Posterior vena cava (tissue), 2 donors: Measurements from ENCODE around the gene TM4SF5. TPM values are rescaled to one million over a fixed set of nuclear protein-coding genes. Genes with fewer than 3 reads are reported as not detected.

ENCODE experiments used
- DNase-seq: peaks from one replicate; pipeline ENCODE4 v3.0.0-alpha.2; 2020; ENCODE audit warnings: low spot score
- intact Hi-C, 2 donors: fragments of 100-400 bp; cut with DNase I; formaldehyde crosslinking; loops; one replicate each; pipeline versions ENCODE4 v1.14.1 to v1.14.2; 2022 to 2023
- long read RNA-seq, 2 donors: library from polyadenylated mRNA; unstranded; transcript quantifications; one replicate each; pipeline ENCODE4 v2.0.0, GENCODE V29; 2020 to 2021
- total RNA-seq, 2 donors: library from RNA; stranded (reverse); fragmentation: NEBNext Ultra II Directional; extraction: Animal tissue kit (Norgen Biotek cat#: 25700); gene quantifications; one replicate each; pipeline ENCODE4 v1.2.1, GENCODE V29; 2021
- donor health status: DM: yes; HTN: yes; CAD: no.
- donor health status: DM: yes; HTN: yes; CAD: no.

Gene TM4SF5, protein sequence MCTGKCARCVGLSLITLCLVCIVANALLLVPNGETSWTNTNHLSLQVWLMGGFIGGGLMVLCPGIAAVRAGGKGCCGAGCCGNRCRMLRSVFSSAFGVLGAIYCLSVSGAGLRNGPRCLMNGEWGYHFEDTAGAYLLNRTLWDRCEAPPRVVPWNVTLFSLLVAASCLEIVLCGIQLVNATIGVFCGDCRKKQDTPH
- not detected for total RNA-seq
- long read RNA-seq, donor 1, result 0 reads
- long read RNA-seq, donor 2, result 0 reads

DNA sequence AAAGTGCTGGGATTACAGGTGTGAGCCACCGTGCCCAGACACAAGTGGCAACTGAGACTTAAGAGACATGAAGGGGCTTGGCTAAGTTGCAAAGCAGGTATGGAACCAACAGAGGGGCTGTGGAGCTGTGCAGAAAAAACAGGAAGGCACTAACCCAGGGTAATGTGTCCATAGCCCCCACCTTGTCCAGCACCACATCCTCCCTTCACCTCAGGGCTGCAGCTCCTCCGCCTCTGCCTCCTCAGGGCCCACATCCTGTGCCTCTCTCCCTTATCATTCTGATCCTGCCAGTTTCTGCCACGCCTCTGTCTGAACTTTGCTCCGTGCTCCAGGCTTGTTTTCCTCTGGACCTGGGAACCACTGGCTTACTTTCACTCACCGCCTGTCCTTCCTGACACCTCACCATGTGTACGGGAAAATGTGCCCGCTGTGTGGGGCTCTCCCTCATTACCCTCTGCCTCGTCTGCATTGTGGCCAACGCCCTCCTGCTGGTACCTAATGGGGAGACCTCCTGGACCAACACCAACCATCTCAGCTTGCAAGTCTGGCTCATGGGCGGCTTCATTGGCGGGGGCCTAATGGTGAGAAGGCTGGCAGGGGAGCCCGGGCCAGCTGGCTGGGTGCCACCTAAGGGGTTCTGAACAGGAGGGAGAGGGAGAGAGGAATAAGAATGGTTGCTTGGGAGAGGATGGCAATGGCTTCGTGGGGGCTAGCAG is at the start of gene TM4SF5:
TM4SF5 (plus strand) TSS at position 368 of the 716 bp plus-strand sequence; CDS start at position 405, 37 bp downstream.
- intact Hi-C loops, result no loop called here

DNA sequence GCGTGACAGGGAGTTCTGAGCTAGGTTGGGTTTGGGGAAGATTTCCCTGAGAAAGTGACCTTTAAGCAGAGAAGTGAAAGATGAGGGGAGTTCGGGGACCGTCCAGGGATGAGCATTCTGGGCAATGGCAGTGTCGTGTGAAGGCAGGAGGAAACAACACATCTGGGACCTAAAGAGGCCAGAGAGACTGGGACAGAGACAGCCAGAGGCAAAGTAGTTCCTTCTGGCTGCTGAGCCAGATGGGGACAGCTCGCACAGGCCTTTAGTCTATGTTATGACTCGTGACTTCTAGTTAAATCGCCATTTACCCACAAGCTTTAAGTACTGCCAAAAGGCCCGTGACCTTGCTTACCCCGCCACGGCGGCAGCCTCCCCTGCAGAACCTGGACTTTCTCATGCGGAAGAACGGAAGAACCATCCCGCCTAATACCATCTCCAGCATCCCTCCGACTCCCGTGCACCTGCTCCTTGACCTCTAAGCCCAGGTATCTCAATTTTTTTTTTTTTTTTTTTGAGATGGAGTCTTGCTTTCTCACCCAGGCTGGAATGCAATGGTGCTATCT is 48.9 kb upstream of the TM4SF5 start:
- DNase-seq, result no peak
- intact Hi-C loops, result no loop called here

More for the DNA sequence above, at the start of gene TM4SF5:
- DNase-seq, result no peak

DNA sequence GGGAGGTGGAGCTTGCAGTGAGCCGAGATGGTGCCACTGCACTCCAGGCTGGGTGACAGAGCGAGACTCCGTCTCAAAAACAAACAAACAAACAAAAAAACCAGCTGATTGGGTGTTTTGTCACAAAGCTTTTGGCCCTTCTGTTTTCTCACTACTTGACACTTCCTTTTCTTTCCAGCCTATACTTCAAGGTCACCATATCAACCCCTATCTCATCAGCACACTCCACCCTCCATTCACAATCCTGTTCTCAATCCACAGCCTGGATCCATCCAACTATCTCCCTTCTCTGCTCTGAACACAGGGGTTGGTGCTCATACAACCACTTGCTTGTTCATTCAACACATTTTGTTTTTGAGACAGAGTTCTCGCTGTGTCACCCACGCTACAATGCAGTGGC is 47.0 kb upstream of the TM4SF5 start:
- no peak for DNase-seq
- intact Hi-C loops, result no loop called here

DNA sequence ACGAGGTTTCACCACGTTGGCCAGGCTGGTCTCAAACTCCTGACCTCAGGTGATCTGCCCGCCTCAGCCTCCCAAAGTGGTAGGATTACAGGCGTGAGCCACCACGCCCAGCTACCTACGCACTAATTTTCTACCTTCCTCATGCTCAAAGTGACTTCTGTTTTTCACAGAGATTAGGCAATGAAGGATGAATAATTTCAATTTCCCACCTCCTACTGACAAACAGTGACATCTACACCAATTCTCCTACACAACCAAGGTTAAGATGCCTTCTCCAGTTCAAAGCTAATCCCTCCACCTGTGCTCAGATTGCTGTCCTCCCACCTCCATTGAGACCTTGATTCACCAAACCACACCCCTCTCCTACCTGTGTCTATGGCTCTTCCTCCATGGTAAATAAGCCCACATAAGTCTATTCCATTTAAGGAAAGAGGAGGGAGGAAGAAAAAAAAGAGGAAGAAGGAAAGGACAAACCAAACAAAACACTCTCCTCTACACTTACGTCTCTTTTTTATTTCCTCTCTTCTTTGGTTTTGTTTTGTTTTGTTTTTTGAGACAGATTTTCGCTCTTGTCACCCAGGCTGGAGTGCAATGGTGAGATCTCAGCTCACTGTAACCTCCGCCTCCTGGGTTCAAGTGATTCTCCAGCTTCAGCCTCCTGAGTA is 45.9 kb upstream of the TM4SF5 start:
- intact Hi-C loops, result no loop called here
- DNase-seq, result no peak

DNA sequence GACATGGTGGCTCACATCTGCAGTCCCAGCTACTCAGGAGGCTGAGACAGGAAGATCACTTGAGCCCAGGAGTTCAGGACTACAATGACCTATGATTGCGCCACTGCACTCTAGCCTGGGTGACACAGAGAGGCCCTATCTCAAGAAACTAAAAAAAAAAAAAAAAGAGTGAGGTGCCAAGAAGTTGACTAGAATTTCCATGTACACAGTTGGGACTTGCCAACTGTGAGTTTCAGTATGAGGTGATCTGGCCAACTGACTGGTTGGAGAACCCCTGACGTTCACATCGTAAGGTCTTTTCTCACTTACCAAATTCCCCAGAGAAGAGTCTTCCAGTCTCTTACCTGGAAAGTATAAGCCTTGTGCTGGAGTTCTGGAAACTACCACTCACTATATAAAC is 43.6 kb upstream of the TM4SF5 start:
- intact Hi-C loops, result loop anchor here in 1 of 2 donors (2.0 kb wide), 1 partner anchor 161 kb away; no protein-coding TSS in a partner anchor
- DNase-seq, result no peak

DNA sequence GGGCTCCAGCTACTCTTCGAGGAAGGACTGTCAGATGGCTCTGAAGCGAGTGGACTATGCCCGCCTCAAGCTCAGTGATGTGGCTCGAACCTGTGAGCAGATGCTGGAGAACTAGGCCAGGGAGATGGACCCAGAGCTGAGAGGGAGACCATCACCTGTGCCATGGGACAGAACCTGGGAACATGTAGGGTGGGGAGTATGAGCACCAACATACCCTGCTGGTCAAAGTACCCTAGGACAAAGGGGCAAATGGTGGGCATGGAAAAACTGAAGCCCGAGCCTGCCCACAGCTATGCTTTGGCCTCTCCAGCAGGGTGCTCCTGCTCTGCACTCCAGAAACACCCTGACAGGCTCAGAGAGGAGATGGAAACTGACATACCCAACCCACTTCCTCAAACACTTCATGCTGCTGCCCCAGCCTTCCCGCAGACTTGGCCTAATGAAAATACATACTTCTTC is 38.6 kb upstream of the TM4SF5 start:
- DNase-seq, result no peak
- intact Hi-C loops, result no loop called here

DNA sequence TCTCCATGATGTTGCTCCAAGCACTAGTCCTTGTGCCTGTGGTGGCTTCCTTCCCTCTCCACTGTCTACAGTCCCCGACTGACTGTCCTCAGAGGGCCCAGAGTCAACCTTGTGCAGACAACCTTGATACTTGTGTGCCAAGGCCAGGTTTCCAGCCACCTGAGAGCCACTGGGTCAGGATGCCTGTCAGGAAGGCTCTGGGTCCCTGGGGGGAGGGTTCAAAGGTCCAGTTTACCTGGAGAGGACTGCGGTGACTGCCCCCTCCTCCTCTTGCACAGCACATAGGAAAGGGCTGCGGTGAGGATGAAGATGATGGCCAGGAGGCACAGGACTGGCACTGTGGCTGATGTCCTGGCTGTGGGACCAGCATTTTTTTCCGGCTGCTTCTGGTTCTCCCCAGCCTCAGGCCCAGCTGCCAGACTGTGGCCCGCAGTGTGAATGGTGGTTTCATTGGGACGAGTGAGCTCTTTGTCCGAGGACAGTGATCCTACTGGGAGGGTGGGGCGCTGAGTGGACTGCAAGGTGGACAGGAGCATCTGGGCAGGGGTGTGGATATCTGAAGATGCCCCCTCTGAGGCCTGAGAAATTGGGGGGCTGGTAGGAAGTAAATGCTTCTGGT is 36.7 kb upstream of the TM4SF5 start:
- intact Hi-C loops, result no loop called here
- DNase-seq, result no peak

DNA sequence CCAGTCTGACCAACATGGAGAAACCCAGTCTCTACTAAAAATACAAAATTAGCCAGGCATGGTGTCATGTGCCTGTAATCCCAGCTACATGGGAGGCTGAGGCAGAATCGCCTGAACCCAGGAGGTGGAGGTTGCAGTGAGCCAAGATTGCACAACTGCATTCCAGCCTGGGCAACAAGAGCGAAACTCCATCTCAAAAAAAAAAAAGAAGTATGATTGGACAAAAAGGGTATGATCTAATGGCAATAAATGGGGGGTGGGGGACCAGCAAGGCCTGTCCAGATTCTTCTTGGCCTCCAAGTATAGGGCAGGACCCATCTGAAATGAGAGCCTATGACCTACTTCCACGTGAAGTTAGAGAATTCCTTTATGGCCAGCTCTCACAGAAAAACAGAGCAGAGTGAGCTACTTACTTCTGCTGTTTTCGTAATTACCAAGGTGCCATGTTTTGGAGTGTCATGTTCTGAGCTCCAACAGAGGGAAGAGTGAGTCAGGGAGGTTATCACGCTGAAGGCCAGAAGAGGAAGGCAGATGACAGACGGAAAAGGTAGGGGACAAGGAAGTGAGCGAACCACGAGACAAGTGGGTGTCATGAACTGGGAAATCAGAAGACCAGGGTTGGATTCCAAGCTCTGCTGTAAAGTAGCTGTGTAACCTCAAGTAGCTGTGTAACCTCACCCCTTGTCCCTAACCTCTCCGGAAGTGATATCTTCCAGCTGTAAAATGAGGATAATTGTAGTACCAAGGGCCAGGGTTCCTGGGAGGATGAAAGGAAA is 35.6 kb upstream of the TM4SF5 start:
- no peak for DNase-seq
- intact Hi-C loops, result no loop called here

DNA sequence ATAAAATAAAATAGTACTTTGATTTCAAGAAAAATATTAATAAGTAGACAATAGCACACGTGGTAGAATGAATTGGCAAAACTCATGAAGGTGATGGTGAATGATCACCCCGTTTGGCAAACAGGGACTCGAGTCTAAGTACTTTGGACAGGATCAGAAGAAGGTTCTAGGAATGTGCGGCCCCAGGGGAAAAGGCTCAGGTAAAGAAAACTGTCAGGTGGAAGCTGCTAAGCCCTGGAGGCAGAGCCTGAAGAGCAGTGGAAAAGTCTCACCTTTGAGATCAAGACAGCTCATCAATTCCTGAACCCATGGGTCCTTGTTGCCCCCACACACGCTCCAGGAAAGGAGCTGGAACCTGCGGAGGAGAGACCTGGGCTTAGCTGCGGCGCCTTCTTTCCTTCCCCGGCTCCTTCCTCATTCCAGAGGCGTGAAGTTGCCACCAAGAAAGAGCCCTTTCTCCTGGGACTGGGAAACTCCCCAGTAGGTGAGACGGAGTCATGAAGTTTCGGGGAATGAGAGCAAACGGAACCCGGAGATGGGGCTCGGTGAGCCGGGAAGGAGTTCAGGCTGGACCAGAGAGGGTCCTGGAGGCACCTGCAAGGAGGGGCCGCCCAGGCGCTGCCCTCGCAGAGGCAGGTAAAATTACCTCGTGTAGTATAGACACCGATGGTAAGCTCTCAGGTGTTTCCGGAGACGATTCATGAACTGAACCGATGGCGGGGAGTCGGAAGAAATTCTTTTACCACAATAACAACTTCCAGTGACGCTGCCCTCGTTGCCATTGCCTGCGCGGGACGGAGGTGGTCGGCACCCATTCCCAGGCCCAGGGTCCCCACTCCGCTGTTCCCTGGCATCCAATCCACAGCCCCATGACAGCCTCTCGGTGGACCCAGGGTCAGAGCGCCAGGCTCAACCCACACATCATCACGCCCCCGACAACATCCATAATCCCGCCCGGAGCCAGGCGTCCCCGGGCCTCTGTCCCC is 33.3 kb upstream of the TM4SF5 start:
- DNase-seq, result no peak
- intact Hi-C loops, result no loop called here

DNA sequence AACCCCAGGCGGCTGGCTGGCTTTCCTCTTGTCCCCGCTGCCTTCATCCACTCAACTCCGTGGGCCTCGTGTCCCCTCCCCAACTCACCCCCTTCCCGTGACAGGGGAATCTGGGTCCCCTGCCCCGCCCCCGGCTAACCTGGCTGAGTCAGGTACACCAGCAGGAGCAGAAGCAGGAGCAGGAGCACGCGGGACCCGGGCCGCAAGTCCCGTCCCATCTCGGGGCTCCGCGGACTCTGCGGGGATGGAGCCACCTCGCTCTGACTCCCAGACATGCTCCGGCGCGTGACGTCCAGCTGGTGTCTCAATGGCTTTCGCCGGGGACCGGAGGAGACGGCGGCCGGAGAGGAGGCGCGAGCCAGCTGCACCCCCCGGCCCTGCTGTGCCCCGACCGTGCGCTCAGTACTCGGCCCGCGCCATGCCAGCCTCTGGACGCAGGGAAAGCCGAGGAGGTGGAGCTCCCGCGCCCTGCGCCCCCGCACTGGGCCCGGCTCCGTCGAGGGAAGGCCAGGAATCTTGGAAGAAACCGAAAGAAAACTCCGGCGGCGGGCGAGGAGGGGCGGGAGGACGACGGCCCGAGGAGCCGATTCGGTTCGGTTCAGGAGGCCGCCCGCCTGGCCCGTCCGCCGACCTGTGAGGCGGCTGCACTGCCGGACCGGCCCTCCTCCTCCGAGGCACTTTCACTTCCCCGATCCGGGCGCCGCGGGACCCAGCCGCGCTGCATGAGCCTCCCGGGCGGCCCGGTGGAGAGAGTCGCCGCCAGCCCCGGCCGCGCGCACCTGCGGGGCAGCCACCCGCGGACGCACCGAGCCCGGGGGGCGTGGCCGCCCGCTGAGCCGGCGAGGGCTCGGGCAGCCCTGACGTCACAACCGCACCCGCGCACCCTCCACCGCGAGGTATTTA is 32.3 kb upstream of the TM4SF5 start, which contains the start of the genes CXCL16 and ZMYND15:
CXCL16 (minus strand) TSS at position 807 of the 903 bp plus-strand sequence; CDS start at position 218, 589 bp downstream.
ZMYND15 (plus strand) TSS at position 712 of the 903 bp plus-strand sequence. CDS start 716 bp downstream, outside the sequence.
- peak; percentile 86 for DNase-seq
- intact Hi-C loops, result no loop called here

DNA sequence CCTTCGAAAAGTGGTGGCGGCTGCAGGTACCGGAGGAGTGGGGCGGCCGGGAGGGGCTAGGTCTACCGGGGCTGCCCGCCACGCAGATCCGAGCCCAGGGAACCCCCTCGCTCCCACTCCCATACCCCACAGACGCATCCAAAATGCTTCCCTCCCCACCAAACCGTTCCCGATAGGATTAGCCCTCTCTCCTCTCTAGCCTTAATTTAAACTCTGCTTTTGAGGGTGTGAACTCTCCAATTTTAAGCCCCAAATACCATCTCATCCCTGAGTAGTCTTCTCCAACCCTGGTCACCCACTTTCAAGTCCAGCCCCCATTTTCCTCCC is 31.7 kb upstream of the TM4SF5 start:
- intact Hi-C loops, result no loop called here
- DNase-seq, result no peak

DNA sequence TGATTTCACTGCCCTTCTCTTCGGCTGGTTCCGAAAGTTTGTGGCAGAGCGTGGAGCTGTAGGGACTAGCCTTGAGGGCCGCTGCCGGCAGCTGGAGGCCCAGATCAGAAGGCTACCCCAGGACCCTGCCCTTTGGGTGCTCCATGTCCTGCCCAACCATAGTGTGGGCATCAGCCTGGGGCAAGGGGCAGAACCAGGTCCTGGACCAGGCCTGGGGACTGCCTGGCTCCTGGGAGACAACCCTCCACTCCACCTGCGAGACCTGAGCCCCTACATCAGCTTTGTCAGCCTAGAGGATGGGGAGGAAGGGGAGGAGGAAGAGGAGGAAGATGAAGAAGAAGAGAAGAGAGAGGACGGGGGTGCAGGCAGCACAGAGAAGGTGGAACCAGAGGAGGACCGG is 31.1 kb upstream of the TM4SF5 start:
- no peak for DNase-seq
- intact Hi-C loops, result no loop called here

DNA sequence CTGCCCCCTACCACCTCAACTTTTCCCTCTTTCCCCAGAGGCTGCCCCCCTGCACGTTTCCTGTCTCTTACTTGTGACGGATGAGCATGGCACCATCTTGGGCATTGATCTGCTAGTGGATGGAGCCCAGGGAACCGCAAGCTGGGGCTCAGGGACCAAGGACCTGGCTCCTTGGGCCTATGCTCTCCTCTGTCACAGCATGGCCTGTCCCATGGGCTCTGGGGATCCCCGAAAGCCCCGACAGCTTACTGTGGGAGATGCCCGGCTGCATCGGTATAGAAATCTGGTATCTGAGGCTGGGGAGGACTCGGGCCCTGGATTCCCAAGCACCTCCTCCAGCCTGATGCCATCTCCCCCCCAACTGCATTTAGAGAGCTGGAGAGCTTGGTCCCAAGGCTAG is 30.1 kb upstream of the TM4SF5 start:
- intact Hi-C loops, result no loop called here
- DNase-seq, result no peak

DNA sequence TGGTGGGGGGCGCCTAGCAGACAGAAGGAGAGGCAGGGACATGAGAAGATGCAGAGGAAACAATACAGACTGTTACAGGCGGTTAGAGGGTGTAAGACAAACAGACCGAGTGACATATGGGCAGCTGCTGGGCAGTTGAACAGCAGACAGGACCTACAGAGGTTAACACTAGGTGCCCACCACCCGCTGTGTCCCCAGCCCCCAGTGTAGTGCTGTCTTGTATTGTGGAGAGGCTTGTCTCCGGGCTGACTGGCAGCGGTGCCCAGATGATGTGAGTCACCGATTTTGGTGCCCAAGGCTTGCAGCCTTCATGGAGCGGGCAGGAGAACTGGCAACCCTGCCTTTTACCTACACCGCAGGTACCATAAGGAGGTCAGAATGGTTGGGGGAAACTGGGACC is 29.6 kb upstream of the TM4SF5 start:
- intact Hi-C loops, result no loop called here
- no peak for DNase-seq

DNA sequence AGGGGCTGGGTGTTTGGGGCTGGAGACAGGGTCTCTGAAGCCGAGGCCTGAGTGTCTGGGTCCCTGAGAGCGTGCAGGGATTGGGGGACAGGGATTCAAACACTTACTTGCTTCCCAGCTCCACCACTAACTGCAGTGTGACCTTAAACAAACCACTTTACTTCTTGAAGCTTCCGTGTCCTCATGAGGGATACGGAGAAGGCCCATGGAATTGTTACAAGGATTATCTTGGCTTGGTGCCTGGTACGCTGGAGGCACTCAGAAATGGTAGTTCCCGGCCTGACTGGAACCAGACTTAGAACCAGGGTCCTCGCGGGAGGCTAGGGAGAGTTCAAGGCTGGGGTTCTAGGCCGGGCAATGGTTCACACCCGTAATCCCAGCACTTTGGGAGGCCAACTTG is 29.1 kb upstream of the TM4SF5 start:
- intact Hi-C loops, result no loop called here
- DNase-seq, result no peak

DNA sequence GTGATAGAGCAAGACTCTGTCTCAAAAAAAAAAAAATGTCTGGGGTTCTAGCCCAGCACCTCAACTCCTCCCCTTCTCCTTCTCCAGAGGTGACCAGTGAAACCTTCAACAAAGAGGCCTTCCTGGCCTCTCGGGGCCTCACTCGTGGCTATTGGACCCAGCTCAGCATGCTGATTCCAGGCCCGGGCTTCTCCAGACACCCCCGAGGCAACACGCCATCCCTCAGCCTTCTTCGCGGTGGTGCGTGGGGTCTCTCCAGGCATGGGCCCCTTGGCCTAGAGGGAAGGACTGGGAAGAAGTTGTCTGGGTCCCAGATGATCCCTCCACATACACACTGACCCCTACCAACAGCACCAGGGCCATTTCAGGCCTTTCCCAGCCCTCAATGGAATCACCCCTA is 28.5 kb upstream of the TM4SF5 start:
- intact Hi-C loops, result no loop called here
- DNase-seq, result no peak

DNA sequence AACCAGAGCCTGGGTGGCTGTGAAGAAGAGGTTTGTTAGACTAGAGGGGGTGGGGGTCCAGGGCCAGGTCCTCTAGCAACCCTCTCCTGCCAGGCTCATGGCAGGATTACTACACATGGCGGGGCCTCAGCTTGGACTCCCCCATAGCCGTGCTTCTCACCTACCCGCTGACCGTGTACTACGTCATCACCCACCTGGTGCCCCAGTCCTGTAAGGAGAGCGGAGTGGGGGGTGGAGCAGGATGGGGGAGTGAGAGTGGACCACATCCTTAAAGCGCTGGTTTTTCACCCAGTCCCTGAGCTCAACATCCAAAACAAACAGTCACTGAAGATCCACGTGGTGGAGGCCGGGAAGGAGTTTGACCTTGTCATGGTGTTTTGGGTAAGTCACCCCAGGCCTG is 27.8 kb upstream of the TM4SF5 start:
- no peak for DNase-seq
- intact Hi-C loops, result no loop called here
